ENCODE results near the gene RPL31. TPM values are rescaled to one million over a fixed set of nuclear protein-coding genes. Genes with fewer than 3 reads are reported as not detected.
A peak's percentile ranks its signal among the peaks of the same experiment; 100 is the strongest.

Gene RPL31
- total and polyA plus RNA-seq, 7 donors, result 1,030 to 7,327 (median 2,345) TPM

GRCh38 chr2:100984892-100985307, 17.2 kb upstream of the RPL31 start:
- Histone ChIP-seq H3K9me3 (no peaks in the 10 kb centered on the region), H3K27me3 (no peaks in the 10 kb centered on the region), H3K4me1 (no peaks in the 10 kb centered on the region), H3K36me3 (peaks cover 0 to 26% (median 8%) of the 10 kb centered on the region in 4 donors), H3K27ac (no peak overlapping the region), H3K4me3 (no peak overlapping the region)
- peak; percentile 86 for DNase-seq
- peak in 1 of 4 donors; percentile 9 for TF ChIP-seq POLR2AphosphoS5 (IDR thresholded peaks at IDR 0.05)
- TF ChIP-seq CTCF (IDR thresholded peaks at IDR 0.05), result peak; percentile 86 to 97 (median 88)
- TF ChIP-seq EP300 (IDR thresholded peaks at IDR 0.05), result no peak
- intact Hi-C loops (cut with DNase I), result loop anchor here (1.0 to 2.0 kb wide), 2 partner anchors 254 to 375 kb away; no protein-coding TSS in a partner anchor
- 29 to 32% methylated on average over 7 of the region's 7 CpGs for WGBS, 2 donors

GRCh38 chr2:100986157-100986556, 15.9 kb upstream of the RPL31 start:
- no peak overlapping the region for H3K27ac ChIP-seq
- no peak for TF ChIP-seq CTCF (IDR thresholded peaks at IDR 0.05)
- no peak for TF ChIP-seq EP300 (IDR thresholded peaks at IDR 0.05)
- TF ChIP-seq POLR2A (IDR thresholded peaks at IDR 0.05), result no peak
- TF ChIP-seq POLR2AphosphoS5 (IDR thresholded peaks at IDR 0.05), result no peak
- H3K4me3 ChIP-seq, result no peak overlapping the region
- DNase-seq, result peak; percentile 58
- H3K9me3 ChIP-seq, result no peaks in the 10 kb centered on the region
- 90 to 92% methylated on average over 11 of the region's 11 CpGs for WGBS, 2 donors
- H3K36me3 ChIP-seq, result peaks cover 0 to 26% (median 8%) of the 10 kb centered on the region in 4 donors
- no peaks in the 10 kb centered on the region for H3K27me3 ChIP-seq
- no peaks in the 10 kb centered on the region for H3K4me1 ChIP-seq
- intact Hi-C loops (cut with DNase I), result no loop called here

GRCh38 chr2:100987536-100987935, 14.6 kb upstream of the RPL31 start:
- Histone ChIP-seq H3K27ac (no peak overlapping the region), H3K4me1 (no peaks in the 10 kb centered on the region), H3K4me3 (no peak overlapping the region), H3K27me3 (no peaks in the 10 kb centered on the region), H3K36me3 (peaks cover 0 to 22% (median 3%) of the 10 kb centered on the region in 4 donors), H3K9me3 (no peaks in the 10 kb centered on the region)
- peak; percentile 26 for DNase-seq
- TF ChIP-seq POLR2A (IDR thresholded peaks at IDR 0.05) (no peak), POLR2AphosphoS5 (IDR thresholded peaks at IDR 0.05) (no peak), EP300 (IDR thresholded peaks at IDR 0.05) (no peak)
- intact Hi-C loops (cut with DNase I), result no loop called here
- WGBS, 2 donors, result 90 to 93% methylated on average over 3 of the region's 3 CpGs

- no peaks in the 10 kb centered on the region for H3K4me1 ChIP-seq
- intact Hi-C loops (cut with DNase I), result no loop called here
- TF ChIP-seq POLR2AphosphoS5 (IDR thresholded peaks at IDR 0.05), result no peak
- TF ChIP-seq CTCF (IDR thresholded peaks at IDR 0.05), result no peak
- no peaks in the 10 kb centered on the region for H3K27me3 ChIP-seq
- DNase-seq, result peak; percentile 29
- no peak overlapping the region for H3K27ac ChIP-seq
- peaks cover 0 to 17% (median 0%) of the 10 kb centered on the region in 4 donors for H3K36me3 ChIP-seq
- 87 to 90% methylated on average over 4 of the region's 4 CpGs for WGBS, 2 donors
- H3K9me3 ChIP-seq, result no peaks in the 10 kb centered on the region
- H3K4me3 ChIP-seq, result no peak overlapping the region
Observed at GRCh38 chr2:100987974-100988373, 14.1 kb upstream of the RPL31 start.

- Histone ChIP-seq H3K4me3 (no peak overlapping the region), H3K4me1 (no peaks in the 10 kb centered on the region), H3K27ac (no peak overlapping the region), H3K27me3 (no peaks in the 10 kb centered on the region), H3K9me3 (no peaks in the 10 kb centered on the region), H3K36me3 (peaks cover 0 to 17% (median 0%) of the 10 kb centered on the region in 4 donors)
- intact Hi-C loops (cut with DNase I), result no loop called here
- TF ChIP-seq EP300 (IDR thresholded peaks at IDR 0.05), result no peak
- no peak for TF ChIP-seq POLR2A (IDR thresholded peaks at IDR 0.05)
- TF ChIP-seq CTCF (IDR thresholded peaks at IDR 0.05), result no peak
- WGBS, 2 donors, result 90 to 92% methylated on average over 8 of the region's 8 CpGs
- DNase-seq, result peak; percentile 46
Observed at GRCh38 chr2:100988630-100989417, 13.3 kb upstream of the RPL31 start.

All from sigmoid colon (tissue), 7 donors.